SU-DHL-6 (cell line): Measurements from ENCODE around the gene ESF1.

Experiments used
- H2AFZ ChIP-seq: fragments of 200-600 bp; sonication (generic); 2 replicates; pipeline ENCODE4 v1.6.1; 2014; ENCODE audit warnings: low read depth, mild to moderate bottlenecking, moderate library complexity, mixed read lengths, antibody characterized with exemption, low read length; ENCODE audit not compliant: severe bottlenecking
- H3F3A ChIP-seq: fragments of 200-600 bp; shearing (Covaris generic); 2 replicates; pipeline ENCODE4 v1.6.0; 2016; ENCODE audit warnings: antibody characterized with exemption, mild to moderate bottlenecking; ENCODE audit not compliant: insufficient read depth
- H3K27ac ChIP-seq: fragments of 200-600 bp; sonication (generic); 2 replicates; pipeline ENCODE4 v1.5.1; 2016; ENCODE audit warnings: low read depth, mild to moderate bottlenecking, low read length, moderate library complexity, mixed read lengths
- H3K27me3 ChIP-seq: fragments of 200-600 bp; sonication (generic), shearing (Covaris generic); 2 replicates; pipeline ENCODE4 v1.6.0; 2014; ENCODE audit warnings: mild to moderate bottlenecking, low read length
- H3K36me3 ChIP-seq: fragments of 200-600 bp; sonication (generic); 2 replicates; pipeline ENCODE4 v1.6.1; 2014; ENCODE audit warnings: mild to moderate bottlenecking, low read length, mixed read lengths
- H3K4me2 ChIP-seq: fragments of 300-600, 200-600 bp; shearing (Covaris generic), sonication (generic); 2 replicates; pipeline ENCODE4 v1.6.0; 2014; ENCODE audit warnings: low read length, low read depth, mild to moderate bottlenecking; ENCODE audit not compliant: poor library complexity, severe bottlenecking
- H3K4me3 ChIP-seq: fragments of 200-600 bp; sonication (generic); 2 replicates; pipeline ENCODE4 v1.5.1; 2014; ENCODE audit warnings: antibody characterized with exemption, low read length, mild to moderate bottlenecking, mixed read lengths; ENCODE audit not compliant: insufficient read depth, poor library complexity, severe bottlenecking
- H3K79me2 ChIP-seq: fragments of 200-600 bp; sonication (generic); 2 replicates; pipeline ENCODE4 v1.6.1; 2014; ENCODE audit warnings: mild to moderate bottlenecking, low read length, moderate library complexity; ENCODE audit not compliant: insufficient read depth
- H3K9ac ChIP-seq: fragments of 200-600 bp; sonication (generic); 2 replicates; pipeline ENCODE4 v1.7.0; 2014; ENCODE audit warnings: mild to moderate bottlenecking, low read length
- H3K9me2 ChIP-seq: fragments of 200-600 bp; sonication (generic); replicated peaks from 2 replicates; pipeline ENCODE4 v1.6.1; 2014; ENCODE audit warnings: low read length; ENCODE audit not compliant: insufficient read depth
- H3K9me3 ChIP-seq: fragments of 200-600 bp; sonication (generic); 2 replicates; pipeline ENCODE4 v1.6.1; 2014; ENCODE audit warnings: low read length, mixed read lengths; ENCODE audit not compliant: insufficient read depth
- H4K20me1 ChIP-seq: fragments of 200-600 bp; sonication (generic); 2 replicates; pipeline ENCODE4 v1.6.1; 2014; ENCODE audit warnings: low read depth, mild to moderate bottlenecking, antibody characterized with exemption, low read length, moderate library complexity, mixed read lengths
- CTCF ChIP-seq: fragments of 200-600 bp; sonication (generic); IDR thresholded peaks from one replicate; pipeline ENCODE4 v1.5.1; 2017; ENCODE audit warnings: antibody characterized with exemption, mild to moderate bottlenecking, low read length, moderate library complexity; ENCODE audit not compliant: insufficient read depth, poor library complexity, severe bottlenecking
- EZH2phosphoT487 ChIP-seq: fragments of 200-600 bp; sonication (generic), shearing (Covaris generic); conservative IDR thresholded peaks from 2 replicates; pipeline ENCODE4 v1.6.1; 2018; ENCODE audit warnings: mild to moderate bottlenecking, antibody characterized with exemption, low read length, moderate library complexity, mixed read lengths

ESF1 gene

DNA sequence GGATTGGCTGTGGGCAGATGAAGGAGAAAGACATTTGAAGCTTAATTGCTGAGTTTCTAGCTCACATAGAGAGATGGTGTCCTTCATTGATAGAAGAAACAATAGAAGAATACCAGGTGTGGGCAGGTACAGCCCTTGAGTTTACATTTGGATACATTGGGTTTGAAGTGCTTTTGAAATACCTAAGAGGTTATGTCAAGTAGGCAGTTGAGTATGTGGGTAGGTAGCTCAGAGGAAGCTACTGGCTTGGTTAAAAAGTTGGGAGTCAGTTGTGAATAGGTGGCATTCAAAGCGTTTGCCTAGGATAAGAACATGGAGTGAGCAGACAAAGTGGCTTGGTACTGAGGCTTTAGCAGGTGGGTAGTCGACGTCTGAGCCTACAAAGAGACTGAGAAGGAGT lies 25.1 kb upstream of the ESF1 start:
- Histone ChIP-seq H3F3A (no peaks in the 10 kb centered on the region), H3K27ac (no peak overlapping the region), H3K4me2 (no peak overlapping the region), H3K9me2 (no peaks in the 10 kb centered on the region), H2AFZ (no peak overlapping the region), H3K9me3 (no peaks in the 10 kb centered on the region), H3K9ac (no peak overlapping the region), H3K36me3 (peaks cover 6% of the 10 kb centered on the region; the same call in 1 of the 2 replicates), H3K79me2 (no peaks in the 10 kb centered on the region), H3K27me3 (no peaks in the 10 kb centered on the region), H4K20me1 (no peaks in the 10 kb centered on the region), H3K4me3 (no peak overlapping the region)
- no peak for TF ChIP-seq CTCF
- no peak for TF ChIP-seq EZH2phosphoT487

GRCh38 chr20:13809373-13809772 lies 24.7 kb upstream of the ESF1 start:
- H3K36me3 ChIP-seq, result peaks cover 10% of the 10 kb centered on the region
- H4K20me1 ChIP-seq, result no peaks in the 10 kb centered on the region
- no peak overlapping the region for H2AFZ ChIP-seq

DNA sequence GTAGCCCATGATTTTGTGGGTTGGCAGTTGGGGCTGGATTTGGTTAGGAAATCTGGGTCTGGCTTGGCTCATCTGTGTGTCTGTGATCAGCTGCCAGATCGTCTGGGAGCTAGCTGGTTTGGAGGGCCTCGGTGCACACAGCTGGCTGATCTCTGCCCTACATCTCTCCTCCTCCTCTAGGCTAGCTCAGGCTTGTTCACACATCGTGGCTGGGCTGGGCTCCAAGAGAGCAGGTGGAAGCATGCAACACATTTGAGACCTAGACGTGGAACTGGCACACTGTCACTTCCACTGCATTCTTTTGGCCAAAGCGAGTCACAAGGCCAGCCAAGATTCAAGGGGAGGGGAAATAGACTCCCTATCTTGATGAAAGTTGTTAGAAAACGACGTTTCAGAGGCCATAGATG lies 16.0 kb upstream of the ESF1 start:
- peaks cover 28% of the 10 kb centered on the region for H3K36me3 ChIP-seq
- no peak overlapping the region for H2AFZ ChIP-seq

More at GRCh38 chr20:13809373-13809772, 24.7 kb upstream of the ESF1 start:
- H3K27me3 ChIP-seq, result no peaks in the 10 kb centered on the region
- no peak overlapping the region for H3K27ac ChIP-seq
- H3K9me2 ChIP-seq, result no peaks in the 10 kb centered on the region
- TF ChIP-seq EZH2phosphoT487 (no peak), CTCF (no peak)
- no peaks in the 10 kb centered on the region for H3F3A ChIP-seq
- H3K9ac ChIP-seq, result no peak overlapping the region
- no peak overlapping the region for H3K4me3 ChIP-seq
- H3K9me3 ChIP-seq, result no peaks in the 10 kb centered on the region
- H3K4me2 ChIP-seq, result no peak overlapping the region
- H3K79me2 ChIP-seq, result no peaks in the 10 kb centered on the region

More for the DNA sequence above, 16.0 kb upstream of the ESF1 start:
- Histone ChIP-seq H3K4me3 (no peak overlapping the region), H3K27me3 (no peaks in the 10 kb centered on the region), H4K20me1 (no peaks in the 10 kb centered on the region), H3K79me2 (no peaks in the 10 kb centered on the region), H3K27ac (no peak overlapping the region), H3K9me2 (no peaks in the 10 kb centered on the region), H3K9ac (no peak overlapping the region), H3F3A (no peaks in the 10 kb centered on the region), H3K4me2 (no peak overlapping the region), H3K9me3 (no peaks in the 10 kb centered on the region)
- TF ChIP-seq CTCF (no peak), EZH2phosphoT487 (no peak)
